ENCODE data around the gene UBL7. TPM values are rescaled to one million over a fixed set of nuclear protein-coding genes. Genes with fewer than 3 reads are reported as not detected.

Gene UBL7
- total and polyA plus RNA-seq, 4 donors = 12.7 to 19.5 (median 18.2) TPM

DNA sequence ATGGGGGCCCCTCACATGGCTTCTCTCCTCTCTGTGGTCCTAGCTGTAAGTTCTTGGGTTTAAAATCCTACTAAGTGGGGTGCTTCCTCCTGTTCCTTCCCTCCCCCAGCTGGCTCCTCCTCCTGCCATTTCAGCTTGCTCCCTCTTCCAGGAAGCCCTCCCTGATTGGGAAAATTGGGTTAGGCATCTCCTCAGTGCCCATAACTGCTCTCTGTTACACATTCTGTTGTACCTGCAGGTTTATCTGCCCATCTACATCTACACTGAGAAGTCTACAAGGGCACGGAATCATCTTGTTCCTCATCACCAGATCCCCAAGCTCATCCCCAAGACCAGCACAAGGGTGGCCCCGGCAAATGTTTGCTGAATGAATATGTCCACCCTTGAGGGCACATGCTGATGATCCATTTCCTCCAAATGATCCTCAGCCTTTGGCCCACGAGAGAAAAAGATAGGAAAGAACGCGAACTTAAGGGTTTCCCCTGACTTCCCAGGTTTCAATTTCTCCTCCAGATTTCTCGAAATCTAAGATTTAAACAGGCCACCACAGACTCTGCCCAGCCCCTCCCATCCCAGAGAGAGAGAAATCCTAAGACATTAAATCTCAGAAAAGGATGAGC lies 31.1 kb downstream of the UBL7 start:
- Histone ChIP-seq H3K4me3 (ENCODE audit: low read depth in 1 of 3, low read length in 3 of 3) (no peak overlapping the region), H3K27ac (ENCODE audit: low read depth in 1 of 2, low read length in 2 of 2) (no peak overlapping the region), H3K27me3 (ENCODE audit: control insufficient read depth in 4 of 4, insufficient read depth in 4 of 4, low read length in 3 of 4) (no peaks in the 10 kb centered on the region), H3K9ac (ENCODE audit: low read depth in 1 of 2, low read length in 2 of 2) (no peak overlapping the region), H3K36me3 (ENCODE audit: control insufficient read depth in 4 of 4, insufficient read depth in 3 of 4, low read depth in 1 of 4, low read length in 3 of 4) (no peaks in the 10 kb centered on the region), H3K9me3 (ENCODE audit: control insufficient read depth in 4 of 4, low read length in 3 of 4) (no peaks in the 10 kb centered on the region), H3K4me1 (ENCODE audit: control insufficient read depth in 4 of 4, insufficient read depth in 4 of 4, low read length in 3 of 4) (peaks cover 2 to 15% (median 4%) of the 10 kb centered on the region in 4 donors)
- no peak for DNase-seq (ENCODE audit: low spot score)
- no peak for TF ChIP-seq YY1 (IDR thresholded peaks at IDR 0.05)
- TF ChIP-seq FOXA2 (IDR thresholded peaks at IDR 0.05) = no peak
- TF ChIP-seq SP1 (IDR thresholded peaks at IDR 0.05) = no peak
- no peak for TF ChIP-seq HNF4A (conservative IDR thresholded peaks at IDR 0.05)
- TF ChIP-seq JUND (IDR thresholded peaks at IDR 0.05) = no peak
- no peak for TF ChIP-seq HNF4G (IDR thresholded peaks at IDR 0.05)
- TF ChIP-seq RXRA (IDR thresholded peaks at IDR 0.05) = no peak
- TF ChIP-seq RAD21 (IDR thresholded peaks at IDR 0.05) = no peak
- TF ChIP-seq, protein P1, sequence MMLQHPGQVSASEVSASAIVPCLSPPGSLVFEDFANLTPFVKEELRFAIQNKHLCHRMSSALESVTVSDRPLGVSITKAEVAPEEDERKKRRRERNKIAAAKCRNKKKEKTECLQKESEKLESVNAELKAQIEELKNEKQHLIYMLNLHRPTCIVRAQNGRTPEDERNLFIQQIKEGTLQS (IDR thresholded peaks at IDR 0.05) = no peak
- TF ChIP-seq EGR1 (IDR thresholded peaks at IDR 0.05; ENCODE audit: low read depth in 2 of 2) = no peak
- no peak for TF ChIP-seq NR2F2 (IDR thresholded peaks at IDR 0.05)
- TF ChIP-seq, protein P2, sequence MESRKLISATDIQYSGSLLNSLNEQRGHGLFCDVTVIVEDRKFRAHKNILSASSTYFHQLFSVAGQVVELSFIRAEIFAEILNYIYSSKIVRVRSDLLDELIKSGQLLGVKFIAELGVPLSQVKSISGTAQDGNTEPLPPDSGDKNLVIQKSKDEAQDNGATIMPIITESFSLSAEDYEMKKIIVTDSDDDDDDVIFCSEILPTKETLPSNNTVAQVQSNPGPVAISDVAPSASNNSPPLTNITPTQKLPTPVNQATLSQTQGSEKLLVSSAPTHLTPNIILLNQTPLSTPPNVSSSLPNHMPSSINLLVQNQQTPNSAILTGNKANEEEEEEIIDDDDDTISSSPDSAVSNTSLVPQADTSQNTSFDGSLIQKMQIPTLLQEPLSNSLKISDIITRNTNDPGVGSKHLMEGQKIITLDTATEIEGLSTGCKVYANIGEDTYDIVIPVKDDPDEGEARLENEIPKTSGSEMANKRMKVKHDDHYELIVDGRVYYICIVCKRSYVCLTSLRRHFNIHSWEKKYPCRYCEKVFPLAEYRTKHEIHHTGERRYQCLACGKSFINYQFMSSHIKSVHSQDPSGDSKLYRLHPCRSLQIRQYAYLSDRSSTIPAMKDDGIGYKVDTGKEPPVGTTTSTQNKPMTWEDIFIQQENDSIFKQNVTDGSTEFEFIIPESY (IDR thresholded peaks at IDR 0.05) = no peak
- WGBS = 86% methylated on average over 6 of the region's 6 CpGs

DNA sequence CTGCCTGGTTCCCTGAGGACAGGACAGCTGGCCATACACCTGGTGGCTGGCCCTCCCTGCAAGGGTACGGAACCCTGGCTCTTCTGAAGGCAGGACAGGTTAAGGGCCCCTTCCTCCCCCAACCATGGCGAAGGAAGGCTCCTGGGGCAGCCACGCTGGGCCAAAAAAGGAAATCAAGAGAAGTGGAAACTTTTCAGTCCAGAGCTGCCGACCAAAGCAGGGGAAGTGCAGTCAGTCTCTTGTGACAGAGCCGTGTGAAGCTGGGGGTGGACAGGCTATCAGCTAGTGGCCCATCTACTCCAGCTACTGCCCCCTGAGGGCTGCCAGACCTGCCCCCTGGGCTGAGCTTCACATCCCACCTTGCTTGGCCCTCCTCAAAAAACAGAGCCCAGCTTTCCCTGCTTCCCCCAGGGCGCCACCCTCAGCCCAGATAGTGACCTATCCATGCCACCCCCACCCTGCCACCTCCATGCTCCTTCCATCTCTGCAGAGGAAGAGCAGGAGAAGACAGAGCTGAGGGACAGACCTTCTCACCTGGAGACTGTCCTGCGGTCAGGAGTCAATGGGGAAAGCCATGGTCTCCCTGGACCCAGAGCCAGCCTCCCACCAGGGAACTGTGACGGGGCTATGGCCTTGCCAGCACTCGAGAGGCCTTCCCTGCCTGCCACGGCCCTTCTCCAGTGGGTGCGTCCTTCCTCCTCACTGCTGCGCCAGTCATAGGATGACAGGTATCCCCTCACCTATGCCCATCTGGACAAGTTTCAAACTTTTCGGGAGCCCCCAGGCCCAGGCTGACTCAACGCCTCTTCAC lies 31.8 kb downstream of the UBL7 start:
- H3K4me1 ChIP-seq (ENCODE audit: control insufficient read depth in 4 of 4, insufficient read depth in 4 of 4, low read length in 3 of 4) = peaks cover 2 to 14% (median 4%) of the 10 kb centered on the region in 4 donors
- no peak overlapping the region for H3K9ac ChIP-seq (ENCODE audit: low read depth in 1 of 2, low read length in 2 of 2)
- DNase-seq (ENCODE audit: low spot score) = no peak

More for the DNA sequence above, 31.8 kb downstream of the UBL7 start:
- Histone ChIP-seq H3K36me3 (ENCODE audit: control insufficient read depth in 4 of 4, insufficient read depth in 3 of 4, low read depth in 1 of 4, low read length in 3 of 4) (no peaks in the 10 kb centered on the region), H3K4me3 (ENCODE audit: low read depth in 1 of 3, low read length in 3 of 3) (no peak overlapping the region), H3K27ac (ENCODE audit: low read depth in 1 of 2, low read length in 2 of 2) (no peak overlapping the region), H3K27me3 (ENCODE audit: control insufficient read depth in 4 of 4, insufficient read depth in 4 of 4, low read length in 3 of 4) (no peaks in the 10 kb centered on the region), H3K9me3 (ENCODE audit: control insufficient read depth in 4 of 4, low read length in 3 of 4) (no peaks in the 10 kb centered on the region)
- 91% methylated on average over 14 of the region's 14 CpGs for WGBS
- no peak for TF ChIP-seq SP1 (IDR thresholded peaks at IDR 0.05)
- TF ChIP-seq, protein P3, sequence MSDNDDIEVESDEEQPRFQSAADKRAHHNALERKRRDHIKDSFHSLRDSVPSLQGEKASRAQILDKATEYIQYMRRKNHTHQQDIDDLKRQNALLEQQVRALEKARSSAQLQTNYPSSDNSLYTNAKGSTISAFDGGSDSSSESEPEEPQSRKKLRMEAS (IDR thresholded peaks at IDR 0.05) = no peak
- TF ChIP-seq GABPA (IDR thresholded peaks at IDR 0.05 in 1 of 2, conservative IDR thresholded peaks at IDR 0.05 in 1 of 2) = no peak
- no peak for TF ChIP-seq RAD21 (IDR thresholded peaks at IDR 0.05)
- TF ChIP-seq HNF4A (conservative IDR thresholded peaks at IDR 0.05) = no peak
- TF ChIP-seq YY1 (IDR thresholded peaks at IDR 0.05) = no peak
- TF ChIP-seq RXRA (IDR thresholded peaks at IDR 0.05) = no peak
- TF ChIP-seq, protein P2 (IDR thresholded peaks at IDR 0.05) = no peak
